Tibial nerve (tissue), 4 donors: Measurements from ENCODE around the gene ZBTB16.

Experiments used
- CTCF ChIP-seq, 5 experiments: fragments of 200-600 bp in 3 of 5; fragments of 450-650 bp in 2 of 5; sonication (generic) in 3 of 5; IDR thresholded peaks; one replicate each; pipeline ENCODE4 v1.5.1; 2016 to 2019; ENCODE audit warnings: antibody characterized with exemption in 5 of 5, mild to moderate bottlenecking in 3 of 5, moderate library complexity in 2 of 5
- EP300 ChIP-seq, 2 donors: sonication (generic); formaldehyde crosslinking; IDR thresholded peaks; one replicate each; pipeline ENCODE4 v1.6.1; 2017; ENCODE audit warnings: antibody characterized with exemption in 2 of 2, mild to moderate bottlenecking in 1 of 2
- POLR2A ChIP-seq, 2 donors: fragments of 450-650 bp; IDR thresholded peaks; one replicate each; pipeline ENCODE4 v1.6.1; 2017; ENCODE audit warnings: antibody characterized with exemption in 2 of 2, mild to moderate bottlenecking in 2 of 2, moderate library complexity in 2 of 2

- peak in 1 of 2 donors; percentile 17 for TF ChIP-seq EP300 (IDR thresholded peaks at IDR 0.05)
- TF ChIP-seq CTCF (IDR thresholded peaks at IDR 0.05): no peak
- TF ChIP-seq POLR2A (IDR thresholded peaks at IDR 0.05): no peak
Measured at GRCh38 chr11:114253771-114254170, 194.3 kb downstream of the ZBTB16 start.
